Immature natural killer cell (primary cell): Measurements from ENCODE around the gene MCTP1. TPM values are rescaled to one million over a fixed set of nuclear protein-coding genes. Genes with fewer than 3 reads are reported as not detected.
"Not testable (repeated sequence)": the region's sequence is repeated elsewhere in the genome, so short reads cannot be mapped to it uniquely, and the experiment has no call there.

Experiments used
- DNase-seq, 3 donors: peaks; one replicate each; pipeline ENCODE4 v3.0.0; 2022; ENCODE audit warnings: mixed read lengths in 1 of 3
- H3K27ac Mint-ChIP-seq, 6 donors: one replicate each; pipeline ENCODE4 v1.8.0; 2020; ENCODE audit warnings: mixed read lengths in 6 of 6, mild to moderate bottlenecking in 5 of 6, inconsistent platforms in 4 of 6, moderate library complexity in 3 of 6
- H3K27me3 Mint-ChIP-seq, 3 donors: one replicate each; pipeline ENCODE4 v1.8.0; 2020 to 2021; ENCODE audit warnings: low read depth in 3 of 3, mild to moderate bottlenecking in 3 of 3, mixed read lengths in 3 of 3, moderate library complexity in 3 of 3, inconsistent platforms in 1 of 3
- H3K36me3 Mint-ChIP-seq, 3 donors: one replicate each; pipeline ENCODE4 v1.8.0; 2020; ENCODE audit warnings: mixed read lengths in 3 of 3, inconsistent platforms in 2 of 3, mild to moderate bottlenecking in 2 of 3
- H3K4me1 Mint-ChIP-seq, 2 donors: one replicate each; pipeline ENCODE4 v1.8.0; 2020; ENCODE audit warnings: inconsistent platforms in 2 of 2, mild to moderate bottlenecking in 2 of 2, mixed read lengths in 2 of 2, moderate library complexity in 1 of 2
- H3K4me3 Mint-ChIP-seq, 5 donors: one replicate each; pipeline ENCODE4 v1.8.0; 2020; ENCODE audit warnings: mild to moderate bottlenecking in 5 of 5, mixed read lengths in 5 of 5, inconsistent platforms in 3 of 5, moderate library complexity in 3 of 5
- H3K9me3 Mint-ChIP-seq, 6 donors: one replicate each; pipeline ENCODE4 v1.8.0; 2020; ENCODE audit warnings: mild to moderate bottlenecking in 6 of 6, mixed read lengths in 6 of 6, inconsistent platforms in 4 of 6, moderate library complexity in 3 of 6
- polyA plus RNA-seq, 3 donors: library from polyadenylated mRNA; unstranded; fragments of 300-500 nt; fragmentation: Illumina TruSeq; gene quantifications; one replicate each; pipeline ENCODE4 v1.2.3, GENCODE V29; 2021

MCTP1 gene
- polyA plus RNA-seq, 3 donors from 2014 or later: 1.4 to 2.1 (median 1.5) TPM

DNA sequence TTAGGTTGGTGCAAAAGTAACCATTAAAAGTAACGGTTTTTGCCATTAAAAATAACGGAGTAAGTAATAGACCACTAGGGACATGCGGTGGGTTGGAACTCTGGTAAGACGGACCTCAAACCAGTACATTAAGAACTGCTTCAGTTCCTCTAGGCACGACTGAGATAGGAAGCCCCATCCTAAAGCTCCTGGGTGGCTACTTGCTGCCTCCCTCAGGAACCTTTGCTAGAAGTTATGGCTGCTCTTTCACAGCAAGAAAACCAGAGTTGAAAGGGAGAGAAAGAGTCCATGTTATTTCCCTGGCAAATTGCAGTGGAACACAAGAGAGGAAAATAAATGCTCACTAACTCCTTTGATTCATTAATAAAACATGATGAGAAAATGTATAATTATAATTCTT, 47.6 kb downstream of the MCTP1 start:
- H3K4me1 Mint-ChIP-seq: no peaks in the 10 kb centered on the region
- no peak for DNase-seq
- no peaks in the 10 kb centered on the region for H3K36me3 Mint-ChIP-seq
- H3K9me3 Mint-ChIP-seq: peaks cover 0 to 2% (median 0%) of the 10 kb centered on the region in 6 donors
- no peak overlapping the region for H3K27ac Mint-ChIP-seq
- no peak overlapping the region for H3K4me3 Mint-ChIP-seq
- H3K27me3 Mint-ChIP-seq: peaks cover 0 to 5% (median 3%) of the 10 kb centered on the region in 3 donors

DNA sequence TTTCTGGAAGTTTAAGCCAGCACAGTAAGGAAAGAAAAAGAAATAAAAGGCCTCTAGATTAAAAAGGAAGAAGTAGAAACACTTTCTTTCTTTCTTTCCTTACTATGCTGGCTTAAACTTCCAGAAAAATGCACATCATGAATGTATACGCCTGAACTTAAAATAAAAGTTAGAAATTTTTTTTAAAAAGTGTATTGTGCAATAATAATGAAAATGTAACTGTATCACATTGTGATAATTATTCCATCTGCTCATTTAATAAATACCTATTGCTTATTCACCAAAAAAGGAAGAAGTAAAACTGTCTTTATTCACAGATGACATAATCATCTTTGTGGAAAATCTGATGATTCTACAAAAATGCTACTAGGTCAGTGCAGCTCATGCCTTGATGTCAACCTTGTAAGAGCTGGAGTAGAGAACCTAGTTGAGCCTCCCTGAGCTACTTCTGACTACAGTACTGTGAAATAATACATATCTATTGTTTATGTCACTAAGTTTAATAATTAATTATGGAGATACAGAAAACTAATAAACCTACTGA, 49.4 kb downstream of the MCTP1 start:
- Mint-ChIP-seq H3K4me3 (no peak overlapping the region), H3K4me1 (no peaks in the 10 kb centered on the region), H3K36me3 (no peaks in the 10 kb centered on the region), H3K27me3 (peaks cover 0 to 3% (median 3%) of the 10 kb centered on the region in 3 donors), H3K9me3 (peaks cover 0 to 2% (median 0%) of the 10 kb centered on the region in 6 donors), H3K27ac (no peak overlapping the region)
- DNase-seq: no peak

DNA sequence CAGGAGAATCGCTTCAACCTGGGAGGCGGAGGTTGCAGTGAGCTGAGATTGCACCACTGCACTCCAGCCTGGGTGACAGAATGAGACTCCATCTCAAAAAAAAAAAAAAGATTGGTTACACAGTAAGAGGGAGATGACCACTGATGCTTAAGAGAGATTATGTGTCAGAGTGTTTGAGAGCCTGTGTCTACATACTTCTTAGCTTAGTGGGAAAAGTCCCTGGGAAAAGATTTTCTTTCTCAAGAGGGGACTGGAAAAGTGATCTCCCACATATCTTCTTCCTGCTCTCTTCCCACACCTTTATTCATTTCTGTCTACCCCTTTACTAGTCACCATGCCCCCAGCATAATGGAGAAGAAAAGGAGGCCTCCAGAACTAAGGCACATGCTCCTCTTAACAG, 55.2 kb downstream of the MCTP1 start:
- peaks cover 0 to 2% (median 0%) of the 10 kb centered on the region in 3 donors for H3K27me3 Mint-ChIP-seq
- no peaks in the 10 kb centered on the region for H3K4me1 Mint-ChIP-seq
- no peak overlapping the region for H3K4me3 Mint-ChIP-seq
- H3K27ac Mint-ChIP-seq: no peak overlapping the region
- no peaks in the 10 kb centered on the region for H3K36me3 Mint-ChIP-seq
- DNase-seq: no peak
- peaks cover 0 to 2% (median 0%) of the 10 kb centered on the region in 6 donors for H3K9me3 Mint-ChIP-seq

DNA sequence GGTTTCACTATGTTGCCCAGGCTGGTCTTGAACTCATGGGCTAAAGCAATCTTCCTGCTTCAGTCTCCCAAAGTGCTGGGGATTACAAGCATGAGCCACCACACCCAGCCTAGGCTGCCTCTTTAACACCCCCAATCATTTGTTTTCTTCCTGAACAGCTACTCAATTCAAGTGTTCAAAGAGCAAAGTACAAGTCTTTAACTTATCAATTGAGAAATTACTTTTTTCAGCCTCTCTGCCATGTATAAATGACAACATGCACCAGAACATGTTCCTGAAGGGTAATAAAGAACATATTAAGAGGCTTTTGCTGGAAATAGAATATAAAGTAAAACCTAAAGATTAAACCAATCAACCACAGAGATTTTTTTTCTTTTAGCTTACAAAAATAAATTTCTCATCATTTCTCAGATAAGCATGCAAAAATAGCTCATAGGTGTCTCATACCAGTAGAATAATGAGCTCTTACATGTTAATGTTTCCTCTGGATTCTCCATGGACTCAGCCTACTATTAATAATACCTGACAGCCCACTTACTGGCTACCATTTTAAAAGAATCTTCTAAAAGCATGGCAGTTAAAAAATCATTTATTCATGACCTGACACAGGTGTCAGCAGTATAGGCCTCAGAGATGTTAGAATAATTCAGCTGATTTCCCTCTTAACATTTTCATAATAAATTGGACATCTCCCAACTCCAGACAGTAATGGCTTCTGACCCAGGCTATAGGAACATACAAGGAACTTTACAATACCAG, 60.0 kb downstream of the MCTP1 start:
- Mint-ChIP-seq H3K4me3 (no peak overlapping the region), H3K27me3 (peaks cover 0 to 1% (median 0%) of the 10 kb centered on the region in 3 donors), H3K4me1 (no peaks in the 10 kb centered on the region), H3K27ac (no peak overlapping the region), H3K36me3 (no peaks in the 10 kb centered on the region), H3K9me3 (no peaks in the 10 kb centered on the region)
- no peak for DNase-seq

DNA sequence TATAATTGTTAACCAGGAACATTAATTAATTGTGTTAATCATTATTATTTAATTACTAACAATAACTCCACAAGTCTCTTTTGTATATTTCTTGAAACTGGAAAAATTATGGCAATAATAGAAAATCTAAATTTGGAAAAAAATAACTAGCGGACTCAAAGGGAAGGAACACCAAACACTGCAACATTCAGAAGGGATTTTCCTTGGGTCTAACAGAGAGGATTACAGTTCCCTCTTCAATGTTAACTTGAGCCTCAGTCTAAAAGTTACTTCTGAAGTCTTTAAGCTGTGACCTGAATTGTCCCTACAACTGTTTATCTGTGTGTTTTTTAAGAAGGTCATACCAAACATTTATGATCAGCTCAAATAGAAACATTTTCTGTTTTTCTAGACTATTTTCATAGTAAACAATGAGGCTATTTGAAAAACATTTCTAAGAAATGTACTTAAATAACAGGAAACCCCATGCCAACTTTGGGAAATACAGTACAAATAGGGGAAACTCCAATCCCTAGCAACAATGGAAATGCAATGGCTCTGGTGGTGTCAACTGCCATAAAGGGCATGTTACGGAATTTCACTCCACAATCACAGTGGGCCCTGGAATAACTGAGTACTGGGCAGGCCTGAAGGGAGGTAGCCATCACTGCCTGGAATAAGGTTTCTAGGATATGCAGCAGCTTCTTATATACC, 61.2 kb downstream of the MCTP1 start:
- Mint-ChIP-seq H3K27me3 (peaks cover 0 to 1% (median 0%) of the 10 kb centered on the region in 3 donors), H3K9me3 (no peaks in the 10 kb centered on the region), H3K27ac (no peak overlapping the region), H3K4me3 (no peak overlapping the region), H3K36me3 (no peaks in the 10 kb centered on the region), H3K4me1 (no peaks in the 10 kb centered on the region)
- DNase-seq: no peak

DNA sequence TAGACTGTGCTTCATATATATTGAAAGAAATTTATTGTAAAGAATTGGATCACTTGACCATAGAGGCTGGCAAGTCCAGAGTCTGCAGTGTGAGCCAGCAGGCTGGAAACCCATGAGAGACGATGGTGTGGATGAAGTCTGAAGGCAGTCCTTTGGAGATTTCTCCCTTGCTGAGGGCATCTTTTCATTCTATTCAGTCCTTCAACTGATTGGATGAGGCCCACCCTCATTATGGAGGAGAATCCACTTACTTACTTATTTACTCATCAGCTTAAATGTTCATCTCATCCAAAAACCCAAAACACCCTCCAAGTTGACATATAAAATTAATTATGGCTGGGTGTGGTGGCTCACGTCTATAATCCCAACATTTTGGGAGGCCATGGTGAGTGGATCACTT, 62.1 kb downstream of the MCTP1 start:
- H3K36me3 Mint-ChIP-seq: no peaks in the 10 kb centered on the region
- no peak overlapping the region for H3K4me3 Mint-ChIP-seq
- H3K9me3 Mint-ChIP-seq: no peaks in the 10 kb centered on the region
- no peak for DNase-seq
- H3K4me1 Mint-ChIP-seq: no peaks in the 10 kb centered on the region
- peaks cover 0 to 1% (median 0%) of the 10 kb centered on the region in 3 donors for H3K27me3 Mint-ChIP-seq
- H3K27ac Mint-ChIP-seq: no peak overlapping the region

DNA sequence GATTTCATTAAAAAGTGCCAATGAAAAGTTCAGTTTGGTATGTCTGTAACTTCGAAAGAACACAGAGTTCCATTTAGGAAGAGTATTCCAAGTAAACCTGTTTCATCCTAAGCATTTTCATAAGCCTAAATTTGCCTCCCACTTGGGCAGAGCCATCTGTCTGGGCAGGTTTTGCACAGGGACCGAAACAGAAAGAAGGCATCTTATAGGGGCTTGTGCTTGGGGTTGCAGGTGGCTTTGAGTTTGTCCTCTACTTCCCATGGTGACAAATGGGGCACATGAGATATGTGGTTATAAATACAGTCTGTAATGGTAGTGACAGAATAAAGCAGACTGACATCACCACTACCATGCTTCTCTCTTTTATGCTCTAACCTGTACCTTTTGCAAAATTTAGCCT, 63.7 kb downstream of the MCTP1 start:
- no peaks in the 10 kb centered on the region for H3K4me1 Mint-ChIP-seq
- H3K4me3 Mint-ChIP-seq: no peak overlapping the region
- H3K9me3 Mint-ChIP-seq: no peaks in the 10 kb centered on the region
- DNase-seq: no peak
- H3K36me3 Mint-ChIP-seq: no peaks in the 10 kb centered on the region
- no peak overlapping the region for H3K27ac Mint-ChIP-seq
- peaks cover 0 to 1% (median 0%) of the 10 kb centered on the region in 3 donors for H3K27me3 Mint-ChIP-seq

DNA sequence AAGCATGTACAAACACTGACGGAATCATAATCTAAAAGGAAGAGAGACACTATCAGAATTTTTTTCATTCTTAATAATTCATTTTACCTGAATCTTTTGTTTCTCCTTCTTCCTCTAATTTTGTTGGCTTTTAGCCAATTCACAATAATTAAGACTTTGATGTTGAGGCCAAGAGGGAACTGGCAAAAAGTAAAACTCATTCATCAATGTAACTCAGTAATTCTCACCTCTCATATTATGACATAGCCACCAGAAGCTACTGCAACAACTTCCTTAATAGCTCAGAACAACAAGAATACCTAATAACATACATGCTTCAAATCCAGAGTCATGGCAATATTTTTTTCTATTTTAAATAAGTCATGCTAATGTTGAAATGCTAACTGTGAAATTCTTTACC, 64.5 kb downstream of the MCTP1 start:
- no peak for DNase-seq
- H3K27me3 Mint-ChIP-seq: peaks cover 0 to 1% (median 0%) of the 10 kb centered on the region in 3 donors
- H3K4me3 Mint-ChIP-seq: no peak overlapping the region
- H3K4me1 Mint-ChIP-seq: no peaks in the 10 kb centered on the region
- no peaks in the 10 kb centered on the region for H3K9me3 Mint-ChIP-seq
- H3K36me3 Mint-ChIP-seq: no peaks in the 10 kb centered on the region
- no peak overlapping the region for H3K27ac Mint-ChIP-seq

DNA sequence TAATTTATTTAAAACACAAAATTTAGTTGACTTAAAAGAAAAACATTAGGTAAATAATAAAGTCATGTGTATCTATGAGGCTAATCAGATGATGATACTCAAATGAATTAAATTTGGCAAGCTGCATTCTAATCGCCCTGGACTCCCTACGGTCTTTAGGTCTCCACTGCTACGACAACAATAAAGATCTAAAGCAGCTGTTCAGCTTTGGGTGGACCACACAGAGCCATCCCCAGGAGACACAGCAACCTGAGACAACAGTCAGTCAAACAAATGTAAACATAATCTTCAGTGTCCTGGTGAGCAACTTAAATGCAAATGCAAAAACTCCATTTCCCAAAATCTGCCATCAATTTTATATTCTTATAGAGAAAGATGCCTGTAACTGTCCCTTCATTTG, 65.5 kb downstream of the MCTP1 start:
- Mint-ChIP-seq H3K27ac (no peak overlapping the region), H3K4me3 (no peak overlapping the region), H3K27me3 (peaks cover 0 to 1% (median 0%) of the 10 kb centered on the region in 3 donors), H3K9me3 (no peaks in the 10 kb centered on the region), H3K4me1 (no peaks in the 10 kb centered on the region), H3K36me3 (no peaks in the 10 kb centered on the region)
- DNase-seq: no peak

DNA sequence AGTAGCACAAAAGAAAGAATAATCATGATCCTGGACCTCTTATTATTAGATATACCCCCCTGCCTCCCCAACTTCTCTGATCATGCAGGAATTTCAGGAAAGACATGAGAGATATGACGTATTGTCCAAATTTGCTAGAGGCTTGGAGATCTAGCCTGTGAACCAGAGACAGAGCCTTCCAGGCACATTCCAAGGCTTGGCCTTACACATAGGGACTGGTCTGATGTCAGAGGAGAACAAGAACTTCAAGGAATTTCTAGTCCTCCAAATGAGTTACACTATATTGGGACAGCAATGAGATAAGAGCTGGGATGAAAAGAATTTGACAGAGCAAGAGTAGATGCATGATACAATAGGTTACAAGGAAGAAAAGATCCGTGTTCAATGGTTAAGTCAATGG, 67.0 kb downstream of the MCTP1 start:
- no peaks in the 10 kb centered on the region for H3K36me3 Mint-ChIP-seq
- H3K27me3 Mint-ChIP-seq: no peaks in the 10 kb centered on the region
- H3K9me3 Mint-ChIP-seq: peaks cover 0 to 2% (median 0%) of the 10 kb centered on the region in 6 donors
- no peak overlapping the region for H3K27ac Mint-ChIP-seq
- H3K4me3 Mint-ChIP-seq: no peak overlapping the region
- no peaks in the 10 kb centered on the region for H3K4me1 Mint-ChIP-seq
- no peak for DNase-seq

DNA sequence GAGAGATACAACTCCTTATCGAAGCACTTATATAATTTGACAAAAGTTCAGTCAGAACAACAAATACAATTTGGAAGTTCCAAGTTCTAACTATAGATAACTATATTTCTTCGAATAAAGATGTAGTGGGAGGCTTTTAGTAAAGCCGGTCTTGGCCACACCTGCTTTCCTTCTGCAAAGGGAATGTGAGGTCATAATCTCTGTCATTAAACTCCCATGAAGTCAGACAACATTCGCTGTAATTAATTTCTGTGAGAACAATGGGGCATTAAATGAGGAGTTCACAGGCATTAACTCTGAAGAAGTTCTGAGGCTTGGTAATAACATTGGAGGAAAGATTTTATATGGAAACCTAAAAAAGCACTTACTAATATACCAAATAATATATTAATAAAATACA, 67.5 kb downstream of the MCTP1 start:
- H3K9me3 Mint-ChIP-seq: peaks cover 0 to 4% (median 0%) of the 10 kb centered on the region in 6 donors
- no peaks in the 10 kb centered on the region for H3K36me3 Mint-ChIP-seq

DNA sequence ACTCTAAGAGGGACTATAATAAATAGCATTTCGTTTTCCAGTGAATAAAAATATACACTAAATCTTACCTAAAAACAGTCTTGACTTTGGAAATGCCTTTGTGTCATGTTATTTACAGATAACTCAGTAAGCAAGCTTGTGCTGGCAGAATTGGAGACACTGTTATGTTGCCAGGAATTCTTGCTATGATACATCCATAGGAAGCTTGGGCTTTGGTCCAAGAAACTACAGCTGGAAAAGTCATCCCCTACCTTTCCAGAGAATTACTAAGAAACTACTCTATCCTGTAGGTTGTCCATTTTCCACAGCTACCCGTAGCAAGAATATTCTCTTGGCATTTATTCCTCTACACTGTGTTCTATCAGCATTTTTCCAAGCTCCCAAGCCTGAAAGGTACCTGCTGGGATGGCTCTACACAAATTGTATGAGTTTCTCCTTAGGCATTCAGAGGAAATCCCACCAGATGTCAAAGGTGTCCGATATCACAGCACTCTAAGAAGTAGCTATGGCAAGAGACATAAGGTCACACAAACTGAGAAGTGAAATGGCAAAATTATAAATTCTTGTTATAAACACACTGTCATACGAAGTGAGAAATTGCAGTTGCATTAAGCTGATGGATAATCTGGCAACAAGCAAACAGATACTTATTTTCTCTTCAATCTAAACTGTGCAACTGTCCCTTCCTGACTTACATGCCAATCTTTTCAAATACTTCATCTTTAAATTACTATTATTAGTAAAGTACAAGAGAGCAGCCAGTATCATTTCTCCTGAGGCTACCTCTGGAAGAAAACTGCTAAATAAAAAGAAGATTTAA, 68.5 kb downstream of the MCTP1 start:
- no peaks in the 10 kb centered on the region for H3K36me3 Mint-ChIP-seq
- H3K9me3 Mint-ChIP-seq: peaks cover 0 to 10% (median 3%) of the 10 kb centered on the region in 6 donors
- no peak overlapping the region for H3K27ac Mint-ChIP-seq
- no peak overlapping the region for H3K4me3 Mint-ChIP-seq
- H3K4me1 Mint-ChIP-seq: no peaks in the 10 kb centered on the region
- no peaks in the 10 kb centered on the region for H3K27me3 Mint-ChIP-seq
- DNase-seq: no peak

More for the DNA sequence above, 67.5 kb downstream of the MCTP1 start:
- DNase-seq: no peak
- no peaks in the 10 kb centered on the region for H3K27me3 Mint-ChIP-seq
- no peak overlapping the region for H3K27ac Mint-ChIP-seq
- H3K4me3 Mint-ChIP-seq: no peak overlapping the region
- H3K4me1 Mint-ChIP-seq: no peaks in the 10 kb centered on the region

DNA sequence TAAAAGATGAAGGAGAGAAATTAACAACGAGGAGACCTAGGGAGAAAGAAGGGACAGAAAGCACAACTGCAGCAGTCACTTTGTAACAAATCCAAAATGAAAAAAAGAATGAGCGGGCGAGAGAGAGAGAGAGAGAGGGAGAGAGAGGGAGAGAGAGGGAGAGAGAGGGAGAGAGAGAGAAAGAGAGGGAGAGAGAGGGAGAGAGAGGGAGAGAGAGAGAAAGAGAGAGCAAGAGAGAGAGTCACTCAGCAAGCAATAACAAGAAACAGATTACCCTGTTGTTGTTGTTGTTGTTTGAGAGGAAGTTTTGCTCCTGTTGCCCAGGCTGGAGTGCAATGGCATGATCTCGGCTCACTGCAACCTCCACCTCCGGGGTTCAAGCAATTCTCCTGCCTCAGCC, 77.1 kb downstream of the MCTP1 start:
- DNase-seq, H3K4me3 Mint-ChIP-seq, H3K36me3 Mint-ChIP-seq, H3K4me1 Mint-ChIP-seq, H3K27me3 Mint-ChIP-seq, H3K27ac Mint-ChIP-seq: not testable (repeated sequence)
- peaks cover 0 to 21% (median 1%) of the 10 kb centered on the region in 6 donors for H3K9me3 Mint-ChIP-seq

DNA sequence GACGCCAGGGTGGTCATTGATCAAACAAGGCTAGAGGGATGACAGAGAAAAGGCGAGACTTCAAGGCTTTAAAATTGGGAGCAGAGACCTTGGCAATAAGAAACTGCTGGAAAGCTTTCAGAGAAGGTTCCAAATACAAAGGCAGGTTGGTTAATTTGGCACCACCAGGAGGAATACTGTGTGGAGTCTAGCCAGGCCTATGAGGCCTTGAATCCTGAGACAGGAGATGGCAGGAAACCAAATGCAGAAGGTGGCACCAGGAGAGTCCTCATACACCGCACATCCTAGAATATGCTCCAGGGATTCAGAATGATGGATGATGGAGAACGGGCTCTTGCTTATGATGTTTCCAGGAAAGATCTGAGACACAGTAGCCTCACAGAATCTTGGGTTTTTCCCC, 90.0 kb downstream of the MCTP1 start:
- no peak overlapping the region for H3K27ac Mint-ChIP-seq
- no peak for DNase-seq
- H3K9me3 Mint-ChIP-seq: peaks cover 0 to 3% (median 0%) of the 10 kb centered on the region in 6 donors
- H3K4me1 Mint-ChIP-seq: no peaks in the 10 kb centered on the region
- H3K27me3 Mint-ChIP-seq: peaks cover 0 to 1% (median 0%) of the 10 kb centered on the region in 3 donors
- H3K4me3 Mint-ChIP-seq: no peak overlapping the region
- no peaks in the 10 kb centered on the region for H3K36me3 Mint-ChIP-seq
